Measurements from ENCODE around the gene FCHSD2. TPM values are rescaled to one million over a fixed set of nuclear protein-coding genes. Genes with fewer than 3 reads are reported as not detected.
"Not testable (repeated sequence)": the region's sequence is repeated elsewhere in the genome, so short reads cannot be mapped to it uniquely, and the experiment has no call there.

The FCHSD2 gene
- total RNA-seq, 1 experiment from 2014 or later: 4.6 TPM

GRCh38 chr11:72802822-72803221, 339.3 kb downstream of the FCHSD2 start:
- H3K4me3 ChIP-seq (ENCODE audit: insufficient read depth, low read depth, low read length): no peak overlapping the region
- DNase-seq: no peak
- no peaks in the 10 kb centered on the region for H3K27me3 ChIP-seq (ENCODE audit: control insufficient read depth, insufficient read depth, low read length)
- H3K36me3 ChIP-seq (replicated peaks; ENCODE audit: control insufficient read depth, insufficient read depth, low read length): no peaks in the 10 kb centered on the region

- no peak for DNase-seq
- Histone ChIP-seq H3K4me3 (ENCODE audit: insufficient read depth, low read depth, low read length) (no peak overlapping the region), H3K27me3 (ENCODE audit: control insufficient read depth, insufficient read depth, low read length) (no peaks in the 10 kb centered on the region), H3K36me3 (replicated peaks; ENCODE audit: control insufficient read depth, insufficient read depth, low read length) (no peaks in the 10 kb centered on the region)
Measured at GRCh38 chr11:72799441-72799840, 342.7 kb downstream of the FCHSD2 start.

GRCh38 chr11:72798361-72798760, 343.8 kb downstream of the FCHSD2 start:
- Histone ChIP-seq H3K4me3 (ENCODE audit: insufficient read depth, low read depth, low read length) (no peak overlapping the region), H3K27me3 (ENCODE audit: control insufficient read depth, insufficient read depth, low read length) (no peaks in the 10 kb centered on the region), H3K36me3 (replicated peaks; ENCODE audit: control insufficient read depth, insufficient read depth, low read length) (no peaks in the 10 kb centered on the region)
- peak; percentile 63 for DNase-seq

GRCh38 chr11:72793425-72794367, 348.4 kb downstream of the FCHSD2 start, which contains the start of gene STARD10:
STARD10 (minus strand) TSS chr11:72794047; CDS start chr11:72781181, 12,866 bp downstream.
- H3K36me3 ChIP-seq (replicated peaks; ENCODE audit: control insufficient read depth, insufficient read depth, low read length): no peaks in the 10 kb centered on the region
- peak; percentile 99 for DNase-seq
- peak within 1 kb of the TSS; percentile 64 for H3K4me3 ChIP-seq (ENCODE audit: insufficient read depth, low read depth, low read length)
- no peaks in the 10 kb centered on the region for H3K27me3 ChIP-seq (ENCODE audit: control insufficient read depth, insufficient read depth, low read length)

GRCh38 chr11:72793076-72793424, 349.1 kb downstream of the FCHSD2 start:
- H3K4me3 ChIP-seq (ENCODE audit: insufficient read depth, low read depth, low read length): peak overlapping the region; percentile 1; the same call in 1 of the 2 replicates
- no peaks in the 10 kb centered on the region for H3K36me3 ChIP-seq (replicated peaks; ENCODE audit: control insufficient read depth, insufficient read depth, low read length)
- peak; percentile 17 for DNase-seq
- H3K27me3 ChIP-seq (ENCODE audit: control insufficient read depth, insufficient read depth, low read length): no peaks in the 10 kb centered on the region

- Histone ChIP-seq H3K4me3 (ENCODE audit: insufficient read depth, low read depth, low read length) (no peak overlapping the region), H3K27me3 (ENCODE audit: control insufficient read depth, insufficient read depth, low read length) (no peaks in the 10 kb centered on the region), H3K36me3 (replicated peaks; ENCODE audit: control insufficient read depth, insufficient read depth, low read length) (no peaks in the 10 kb centered on the region)
- DNase-seq: peak; percentile 16
Measured at GRCh38 chr11:72792437-72793021, 349.6 kb downstream of the FCHSD2 start.

GRCh38 chr11:72791228-72791627, 350.9 kb downstream of the FCHSD2 start:
- H3K4me3 ChIP-seq (ENCODE audit: insufficient read depth, low read depth, low read length); H3K36me3 ChIP-seq (replicated peaks; ENCODE audit: control insufficient read depth, insufficient read depth, low read length); H3K27me3 ChIP-seq (ENCODE audit: control insufficient read depth, insufficient read depth, low read length): not testable (repeated sequence)
- peak; percentile 8 for DNase-seq

GRCh38 chr11:72789493-72790131, 352.5 kb downstream of the FCHSD2 start:
- peak; percentile 46 for DNase-seq
- no peaks in the 10 kb centered on the region for H3K36me3 ChIP-seq (replicated peaks; ENCODE audit: control insufficient read depth, insufficient read depth, low read length)

GRCh38 chr11:72788241-72788640, 353.9 kb downstream of the FCHSD2 start:
- Histone ChIP-seq H3K36me3 (replicated peaks; ENCODE audit: control insufficient read depth, insufficient read depth, low read length) (no peaks in the 10 kb centered on the region), H3K27me3 (ENCODE audit: control insufficient read depth, insufficient read depth, low read length) (no peaks in the 10 kb centered on the region), H3K4me3 (ENCODE audit: insufficient read depth, low read depth, low read length) (no peak overlapping the region)
- DNase-seq: no peak

More at GRCh38 chr11:72789493-72790131, 352.5 kb downstream of the FCHSD2 start:
- H3K27me3 ChIP-seq (ENCODE audit: control insufficient read depth, insufficient read depth, low read length): no peaks in the 10 kb centered on the region
- no peak overlapping the region for H3K4me3 ChIP-seq (ENCODE audit: insufficient read depth, low read depth, low read length)

GRCh38 chr11:72787216-72788104, 354.7 kb downstream of the FCHSD2 start:
- DNase-seq: peak; percentile 94
- H3K27me3 ChIP-seq (ENCODE audit: control insufficient read depth, insufficient read depth, low read length): no peaks in the 10 kb centered on the region; the same call in 1 of the 2 replicates
- no peaks in the 10 kb centered on the region for H3K36me3 ChIP-seq (replicated peaks; ENCODE audit: control insufficient read depth, insufficient read depth, low read length)
- H3K4me3 ChIP-seq (ENCODE audit: insufficient read depth, low read depth, low read length): no peak overlapping the region

Other genes starting within 250 kb of the FCHSD2 start
- gene P2RY2, start 76.0 kb upstream of the FCHSD2 start, total RNA-seq (2014; rRNA removed; shearing (Covaris generic)): 0.11 and 0.35 TPM in 2 replicates
- gene P2RY6, start 130.0 kb upstream of the FCHSD2 start, total RNA-seq (2014; rRNA removed; shearing (Covaris generic)): 0.66 TPM in 1 of 2 replicates, not detected in the other
- gene ARHGEF17, start 166.0 kb upstream of the FCHSD2 start, total RNA-seq (2014; rRNA removed; shearing (Covaris generic)): 3.3 and 6.6 TPM in 2 replicates
- 6.4 and 8.3 TPM in 2 replicates for gene RELT, start 234.1 kb upstream of the FCHSD2 start, total RNA-seq (2014; rRNA removed; shearing (Covaris generic))